BE2C (cell line): ENCODE data around the gene TOB1.
"Not testable (repeated sequence)": the region's sequence is repeated elsewhere in the genome, so short reads cannot be mapped to it uniquely, and the experiment has no call there.

Experiments used
- DNase-seq: peaks from one replicate; pipeline ENCODE4 v3.0.0-alpha.2; 2020
- H3K27me3 ChIP-seq: fragments of 250-450 bp; sonication (Bioruptor Pico); 2 replicates; pipeline ENCODE4 v1.5.1; 2020; ENCODE audit warnings: mild to moderate bottlenecking
- H3K36me3 ChIP-seq: fragments of 250-450 bp; sonication (Bioruptor Pico); 2 replicates; pipeline ENCODE4 v1.5.1; 2020; ENCODE audit warnings: mild to moderate bottlenecking
- H3K4me1 ChIP-seq: fragments of 250-450 bp; sonication (Bioruptor Pico); 2 replicates; pipeline ENCODE4 v1.5.1; 2020
- H3K4me3 ChIP-seq: 2 replicates; pipeline ENCODE4 v1.5.1; 2011; ENCODE audit warnings: low read depth, low read length
- H3K9me3 ChIP-seq: fragments of 250-450 bp; sonication (Bioruptor Pico); 2 replicates; pipeline ENCODE4 v1.5.1; 2020
- CTCF ChIP-seq: IDR thresholded peaks from 2 replicates; pipeline ENCODE4 v1.5.1; 2012; ENCODE audit warnings: mild to moderate bottlenecking, low read depth, low read length

The TOB1 gene

DNA sequence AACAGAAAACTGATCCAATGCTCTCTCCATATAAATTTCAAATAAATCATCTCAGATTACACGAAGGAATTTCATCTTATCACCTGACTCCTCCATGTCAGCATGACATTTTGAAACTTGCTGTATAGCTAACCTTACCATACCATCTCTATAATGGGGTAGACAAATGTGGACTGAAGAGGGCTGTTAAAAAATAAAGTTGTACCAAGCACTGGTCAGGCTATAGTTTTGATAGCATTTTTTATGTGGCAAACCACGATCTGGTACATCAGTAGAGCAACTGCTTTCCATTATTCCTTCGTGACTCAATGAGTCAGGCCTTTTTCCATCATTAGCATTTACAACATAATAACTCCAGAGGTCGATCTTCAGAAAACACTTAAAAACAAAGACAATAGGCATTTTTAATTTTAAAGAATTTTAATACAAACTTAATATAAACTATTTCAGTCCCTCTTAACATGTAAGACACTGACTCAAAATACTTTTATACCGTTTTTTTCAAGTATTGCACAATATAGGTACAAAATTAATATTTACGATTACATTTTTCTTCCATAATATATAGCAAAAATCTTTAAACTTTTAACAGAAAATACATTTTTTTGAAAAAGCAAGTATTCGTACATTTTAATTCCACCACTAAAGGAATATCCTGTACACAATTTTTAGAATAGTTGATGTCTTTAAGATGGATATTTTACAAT is 4.2 kb downstream of the TOB1 start:
- H3K27me3 ChIP-seq: no peaks in the 10 kb centered on the region
- no peak for TF ChIP-seq CTCF
- H3K4me3 ChIP-seq: no peak overlapping the region
- no peaks in the 10 kb centered on the region for H3K9me3 ChIP-seq
- no peak for DNase-seq
- H3K4me1 ChIP-seq: no peaks in the 10 kb centered on the region
- peaks cover 24% of the 10 kb centered on the region for H3K36me3 ChIP-seq

- DNase-seq: no peak
- Histone ChIP-seq H3K9me3 (no peaks in the 10 kb centered on the region), H3K4me1 (no peaks in the 10 kb centered on the region), H3K4me3 (no peak overlapping the region), H3K36me3 (peaks cover 24% of the 10 kb centered on the region), H3K27me3 (no peaks in the 10 kb centered on the region)
- no peak for TF ChIP-seq CTCF
Observed at GRCh38 chr17:50861334-50861676, 4.8 kb downstream of the TOB1 start.

DNA sequence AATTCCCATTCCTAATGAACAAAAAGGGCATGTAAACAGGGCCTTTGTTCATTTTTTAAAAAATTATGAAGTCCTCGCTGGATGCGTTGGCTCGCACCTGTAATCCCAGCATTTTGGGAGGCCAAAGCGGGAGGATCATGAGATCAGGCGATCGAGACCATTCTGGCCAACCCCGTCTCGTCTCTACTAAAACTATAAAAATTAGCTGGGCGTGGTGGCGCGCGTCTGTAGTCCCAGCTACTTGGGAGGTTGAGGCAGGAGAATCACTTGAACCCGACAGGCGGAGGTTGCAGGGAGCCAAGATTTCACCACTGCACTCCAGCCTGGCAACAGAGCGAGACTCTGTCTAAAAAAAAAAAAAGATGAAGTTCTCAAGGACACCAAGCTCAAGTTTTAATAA is 6.4 kb downstream of the TOB1 start:
- not testable (repeated sequence) for H3K4me1 ChIP-seq, H3K27me3 ChIP-seq, DNase-seq, H3K4me3 ChIP-seq, H3K9me3 ChIP-seq
- H3K36me3 ChIP-seq: peaks cover 24% of the 10 kb centered on the region

GRCh38 chr17:50858486-50859225 is 7.5 kb downstream of the TOB1 start:
- Histone ChIP-seq H3K4me1 (no peaks in the 10 kb centered on the region), H3K27me3 (no peaks in the 10 kb centered on the region), H3K4me3 (no peak overlapping the region), H3K9me3 (no peaks in the 10 kb centered on the region), H3K36me3 (peaks cover 22% of the 10 kb centered on the region)
- DNase-seq: no peak
- TF ChIP-seq CTCF: no peak

- no peak overlapping the region for H3K4me3 ChIP-seq
- H3K27me3 ChIP-seq: no peaks in the 10 kb centered on the region
- TF ChIP-seq CTCF: no peak
- H3K4me1 ChIP-seq: peaks cover 6% of the 10 kb centered on the region
- no peak for DNase-seq
- peaks cover 7% of the 10 kb centered on the region for H3K36me3 ChIP-seq
- H3K9me3 ChIP-seq: no peaks in the 10 kb centered on the region
Observed at GRCh38 chr17:50856431-50856830, 9.7 kb downstream of the TOB1 start.

DNA sequence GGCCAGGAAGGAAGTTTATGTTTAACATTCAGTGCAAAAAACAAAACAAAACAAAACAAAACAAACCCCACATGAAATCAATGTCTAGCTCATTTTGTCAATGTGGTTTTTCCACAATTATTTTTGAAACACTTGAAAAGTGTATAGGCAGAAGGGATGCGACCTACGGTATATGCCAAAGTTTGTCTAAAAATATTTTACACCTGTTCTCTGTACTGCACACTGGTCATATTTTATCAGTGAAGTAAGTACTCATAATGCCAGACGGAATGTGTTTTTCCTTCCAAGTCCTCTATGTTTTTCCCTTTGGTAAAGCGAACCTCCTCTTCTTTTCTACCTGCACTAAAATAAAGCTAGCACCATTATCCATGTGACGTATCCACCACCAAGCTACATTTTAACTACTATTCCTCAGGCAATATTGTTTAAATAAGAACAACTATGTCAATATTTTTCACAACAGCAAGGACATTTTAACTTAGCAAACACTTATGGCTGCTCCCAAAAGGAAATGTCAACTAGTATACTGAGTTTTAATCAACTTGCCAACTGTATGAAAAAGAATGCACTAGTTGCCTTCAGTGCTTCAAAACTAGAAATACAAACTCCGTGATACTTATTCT is 10.3 kb downstream of the TOB1 start:
- peaks cover under 1% of the 10 kb centered on the region; the same call in 1 of the 2 replicates for H3K36me3 ChIP-seq
- H3K9me3 ChIP-seq: no peaks in the 10 kb centered on the region
- no peaks in the 10 kb centered on the region for H3K27me3 ChIP-seq
- TF ChIP-seq CTCF: no peak
- no peak for DNase-seq
- peaks cover 6% of the 10 kb centered on the region for H3K4me1 ChIP-seq
- no peak overlapping the region for H3K4me3 ChIP-seq
